ENCODE data around the gene TAC3.

Gene TAC3

GRCh38 chr12:57042695-57043094 is 26.4 kb upstream of the TAC3 start:
- no peaks in the 10 kb centered on the region for H3K9me3 ChIP-seq (ENCODE audit: control insufficient read depth, insufficient read depth, low read length)
- no peaks in the 10 kb centered on the region for H3K79me2 ChIP-seq (ENCODE audit: control insufficient read depth, low read length)
- H3K27ac ChIP-seq (ENCODE audit: low read depth, low read length), result no peak overlapping the region
- no peaks in the 10 kb centered on the region for H3K9me2 ChIP-seq (replicated peaks; ENCODE audit: control insufficient read depth, low read length)
- no peaks in the 10 kb centered on the region for H4K20me1 ChIP-seq (ENCODE audit: control insufficient read depth, insufficient read depth, low read depth, low read length)
- no peaks in the 10 kb centered on the region for H3K36me3 ChIP-seq (ENCODE audit: control insufficient read depth, low read length)
- H3K4me3 ChIP-seq (ENCODE audit: low read length), result no peak overlapping the region
- no peak overlapping the region for H3K4me2 ChIP-seq (ENCODE audit: low read length)
- H3K27me3 ChIP-seq (ENCODE audit: control insufficient read depth, low read length), result peaks cover 36% of the 10 kb centered on the region
- TF ChIP-seq CTCF (IDR thresholded peaks at IDR 0.05; ENCODE audit: low read depth, low read length, poor library complexity, severe bottlenecking) (no peak), EZH2phosphoT487 (IDR thresholded peaks at IDR 0.05; ENCODE audit: borderline replicate concordance, low read length) (no peak)
- no peaks in the 10 kb centered on the region for H3F3A ChIP-seq (ENCODE audit: control insufficient read depth, insufficient read depth)
- peaks cover 10% of the 10 kb centered on the region for H3K4me1 ChIP-seq (ENCODE audit: control insufficient read depth, low read length)

- no peaks in the 10 kb centered on the region for H3K36me3 ChIP-seq (ENCODE audit: control insufficient read depth, low read length)
- no peaks in the 10 kb centered on the region for H4K20me1 ChIP-seq (ENCODE audit: control insufficient read depth, insufficient read depth, low read depth, low read length)
- no peaks in the 10 kb centered on the region for H3F3A ChIP-seq (ENCODE audit: control insufficient read depth, insufficient read depth)
- no peaks in the 10 kb centered on the region for H3K79me2 ChIP-seq (ENCODE audit: control insufficient read depth, low read length)
- H3K27me3 ChIP-seq (ENCODE audit: control insufficient read depth, low read length), result peaks cover 24% of the 10 kb centered on the region; the same call in 1 of the 2 replicates
- no peaks in the 10 kb centered on the region for H3K9me3 ChIP-seq (ENCODE audit: control insufficient read depth, insufficient read depth, low read length)
- no peak overlapping the region for H3K4me2 ChIP-seq (ENCODE audit: low read length)
- H3K4me1 ChIP-seq (ENCODE audit: control insufficient read depth, low read length), result no peaks in the 10 kb centered on the region
- H3K4me3 ChIP-seq (ENCODE audit: low read length), result no peak overlapping the region
- TF ChIP-seq EZH2phosphoT487 (IDR thresholded peaks at IDR 0.05; ENCODE audit: borderline replicate concordance, low read length), result no peak
- TF ChIP-seq CTCF (IDR thresholded peaks at IDR 0.05; ENCODE audit: low read depth, low read length, poor library complexity, severe bottlenecking), result no peak
- no peaks in the 10 kb centered on the region for H3K9me2 ChIP-seq (replicated peaks; ENCODE audit: control insufficient read depth, low read length)
- H3K27ac ChIP-seq (ENCODE audit: low read depth, low read length), result no peak overlapping the region
These were observed 24.4 kb upstream of the TAC3 start for GRCh38 chr12:57040750-57041149.

DNA sequence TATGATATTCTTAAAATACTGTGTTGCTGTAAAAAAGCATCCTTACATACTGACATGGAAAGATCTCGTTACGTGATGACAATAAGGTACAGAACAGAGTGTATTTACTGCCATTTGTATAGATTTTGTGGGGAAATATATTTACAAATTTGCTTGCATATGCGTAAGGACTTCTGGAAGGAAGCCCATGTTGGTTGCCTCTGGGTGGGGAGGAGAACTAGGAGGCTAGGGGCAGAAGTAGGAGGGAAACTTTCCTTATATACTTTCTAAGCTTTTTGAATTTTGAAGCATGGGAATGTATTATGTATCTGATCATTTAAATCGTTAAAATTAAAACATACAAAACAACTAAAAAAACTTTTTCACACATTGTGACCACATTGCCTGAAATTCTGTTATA is 23.9 kb upstream of the TAC3 start:
- Histone ChIP-seq H3K9me3 (ENCODE audit: control insufficient read depth, insufficient read depth, low read length) (no peaks in the 10 kb centered on the region), H3K4me1 (ENCODE audit: control insufficient read depth, low read length) (no peaks in the 10 kb centered on the region), H3K27ac (ENCODE audit: low read depth, low read length) (no peak overlapping the region), H4K20me1 (ENCODE audit: control insufficient read depth, insufficient read depth, low read depth, low read length) (no peaks in the 10 kb centered on the region), H3K4me3 (ENCODE audit: low read length) (no peak overlapping the region), H3K4me2 (ENCODE audit: low read length) (no peak overlapping the region), H3K9me2 (replicated peaks; ENCODE audit: control insufficient read depth, low read length) (no peaks in the 10 kb centered on the region), H3K79me2 (ENCODE audit: control insufficient read depth, low read length) (no peaks in the 10 kb centered on the region), H3F3A (ENCODE audit: control insufficient read depth, insufficient read depth) (no peaks in the 10 kb centered on the region), H3K36me3 (ENCODE audit: control insufficient read depth, low read length) (no peaks in the 10 kb centered on the region), H3K27me3 (ENCODE audit: control insufficient read depth, low read length) (peaks cover 24% of the 10 kb centered on the region; the same call in 1 of the 2 replicates)
- TF ChIP-seq EZH2phosphoT487 (IDR thresholded peaks at IDR 0.05; ENCODE audit: borderline replicate concordance, low read length) (no peak), CTCF (IDR thresholded peaks at IDR 0.05; ENCODE audit: low read depth, low read length, poor library complexity, severe bottlenecking) (no peak)

Measured in DOHH2 (cell line).